ENCODE results near the gene SLX9. TPM values are rescaled to one million over a fixed set of nuclear protein-coding genes. Genes with fewer than 3 reads are reported as not detected.

SLX9 gene
- total RNA-seq, 5 donors from 2014 or later (not counting 1 experiment from before 2014, with no cell fraction given): 16.7 to 32.2 (median 26.7) TPM

GRCh38 chr21:44987301-44987885, 47.6 kb downstream of the SLX9 start:
- POLR2A ChIA-PET: no interaction called here
- H3K4me3 ChIP-seq (ENCODE audit: control insufficient read depth in 1 of 2, extremely low read depth in 1 of 2, low read length in 1 of 2): no peak overlapping the region
- Mint-ChIP-seq H3K4me1 (no peaks in the 10 kb centered on the region), H3K36me3 (no peaks in the 10 kb centered on the region), H3K27me3 (no peaks in the 10 kb centered on the region), H3K9me3 (no peaks in the 10 kb centered on the region), H3K4me3 (no peak overlapping the region), H3K27ac (no peak overlapping the region)
- no peaks in the 10 kb centered on the region for H3K4me1 ChIP-seq (ENCODE audit: control insufficient read depth in 1 of 2, extremely low read depth in 1 of 2, insufficient read depth in 2 of 2, low read length in 2 of 2)
- CTCF ChIA-PET: no interaction called here
- WGBS (ENCODE audit: insufficient coverage): 78% methylated on average over 19 of the region's 23 CpGs
- no peaks in the 10 kb centered on the region for H3K9me3 ChIP-seq
- ATAC-seq (replicated peaks in 1 of 4) (no peak), DNase-seq (no peak)
- no peaks in the 10 kb centered on the region for H3K36me3 ChIP-seq (ENCODE audit: control insufficient read depth in 2 of 2, extremely low read depth in 1 of 2, insufficient read depth in 1 of 2, low read length in 1 of 2)
- no peak overlapping the region for H3K27ac ChIP-seq (ENCODE audit: low read length)
- H3K27me3 ChIP-seq (replicated peaks in 1 of 2; ENCODE audit: control insufficient read depth in 2 of 2, extremely low read depth in 1 of 2, insufficient read depth in 2 of 2, low read length in 1 of 2): peaks cover 0 to 5% of the 10 kb centered on the region in 2 experiments

- Histone ChIP-seq H3K27ac (ENCODE audit: low read length) (no peak overlapping the region), H3K4me3 (ENCODE audit: control insufficient read depth in 1 of 2, extremely low read depth in 1 of 2, low read length in 1 of 2) (no peak overlapping the region), H3K27me3 (replicated peaks in 1 of 2; ENCODE audit: control insufficient read depth in 2 of 2, extremely low read depth in 1 of 2, insufficient read depth in 2 of 2, low read length in 1 of 2) (peaks cover 0 to 11% of the 10 kb centered on the region in 2 experiments), H3K9me3 (no peaks in the 10 kb centered on the region), H3K36me3 (ENCODE audit: control insufficient read depth in 2 of 2, extremely low read depth in 1 of 2, insufficient read depth in 1 of 2, low read length in 1 of 2) (no peaks in the 10 kb centered on the region), H3K4me1 (ENCODE audit: control insufficient read depth in 1 of 2, extremely low read depth in 1 of 2, insufficient read depth in 2 of 2, low read length in 2 of 2) (no peaks in the 10 kb centered on the region)
- Mint-ChIP-seq H3K27ac (no peak overlapping the region), H3K4me3 (no peak overlapping the region), H3K36me3 (no peaks in the 10 kb centered on the region), H3K27me3 (no peaks in the 10 kb centered on the region), H3K9me3 (no peaks in the 10 kb centered on the region), H3K4me1 (no peaks in the 10 kb centered on the region)
- ChIA-PET POLR2A (no interaction called here), CTCF (no interaction called here)
- ATAC-seq (replicated peaks in 1 of 4) (no peak), DNase-seq (no peak)
- WGBS (ENCODE audit: insufficient coverage): 88% methylated on average over 37 of the region's 37 CpGs
These were observed 48.2 kb downstream of the SLX9 start for GRCh38 chr21:44987886-44988606.

GRCh38 chr21:44988607-44989536, 49.0 kb downstream of the SLX9 start:
- no peak for DNase-seq
- Histone ChIP-seq H3K36me3 (ENCODE audit: control insufficient read depth in 2 of 2, extremely low read depth in 1 of 2, insufficient read depth in 1 of 2, low read length in 1 of 2) (no peaks in the 10 kb centered on the region), H3K9me3 (no peaks in the 10 kb centered on the region), H3K27me3 (replicated peaks in 1 of 2; ENCODE audit: control insufficient read depth in 2 of 2, extremely low read depth in 1 of 2, insufficient read depth in 2 of 2, low read length in 1 of 2) (peaks cover 0 to 17% of the 10 kb centered on the region in 2 experiments), H3K27ac (ENCODE audit: low read length) (no peak overlapping the region), H3K4me1 (ENCODE audit: control insufficient read depth in 1 of 2, extremely low read depth in 1 of 2, insufficient read depth in 2 of 2, low read length in 2 of 2) (no peaks in the 10 kb centered on the region), H3K4me3 (ENCODE audit: control insufficient read depth in 1 of 2, extremely low read depth in 1 of 2, low read length in 1 of 2) (no peak overlapping the region)
- Mint-ChIP-seq H3K4me1 (no peaks in the 10 kb centered on the region), H3K9me3 (no peaks in the 10 kb centered on the region), H3K4me3 (no peak overlapping the region), H3K27ac (no peak overlapping the region), H3K27me3 (no peaks in the 10 kb centered on the region), H3K36me3 (no peaks in the 10 kb centered on the region)
- ChIA-PET CTCF (no interaction called here), POLR2A (no interaction called here)
- WGBS (ENCODE audit: insufficient coverage): 89% methylated on average over 13 of the region's 20 CpGs
- no peak for ATAC-seq (replicated peaks in 1 of 4)

GRCh38 chr21:44989537-44989886, 49.7 kb downstream of the SLX9 start:
- Histone ChIP-seq H3K9me3 (no peaks in the 10 kb centered on the region), H3K27me3 (replicated peaks in 1 of 2; ENCODE audit: control insufficient read depth in 2 of 2, extremely low read depth in 1 of 2, insufficient read depth in 2 of 2, low read length in 1 of 2) (peaks cover 0 to 19% of the 10 kb centered on the region in 2 experiments), H3K27ac (ENCODE audit: low read length) (no peak overlapping the region), H3K36me3 (ENCODE audit: control insufficient read depth in 2 of 2, extremely low read depth in 1 of 2, insufficient read depth in 1 of 2, low read length in 1 of 2) (no peaks in the 10 kb centered on the region), H3K4me3 (ENCODE audit: control insufficient read depth in 1 of 2, extremely low read depth in 1 of 2, low read length in 1 of 2) (no peak overlapping the region), H3K4me1 (ENCODE audit: control insufficient read depth in 1 of 2, extremely low read depth in 1 of 2, insufficient read depth in 2 of 2, low read length in 2 of 2) (no peaks in the 10 kb centered on the region)
- H3K36me3 Mint-ChIP-seq: no peaks in the 10 kb centered on the region
- no peak overlapping the region for H3K27ac Mint-ChIP-seq
- ChIA-PET CTCF (no interaction called here), POLR2A (no interaction called here)
- no peak for DNase-seq
- no peak overlapping the region for H3K4me3 Mint-ChIP-seq
- ATAC-seq (replicated peaks in 1 of 4): no peak
- no peaks in the 10 kb centered on the region for H3K27me3 Mint-ChIP-seq
- WGBS (ENCODE audit: insufficient coverage): 28% methylated on average over 3 of the region's 8 CpGs
- H3K4me1 Mint-ChIP-seq: no peaks in the 10 kb centered on the region
- H3K9me3 Mint-ChIP-seq: no peaks in the 10 kb centered on the region

GRCh38 chr21:44989943-44990780, 50.3 kb downstream of the SLX9 start:
- ATAC-seq (replicated peaks in 1 of 4) (no peak), DNase-seq (no peak)
- Histone ChIP-seq H3K9me3 (no peaks in the 10 kb centered on the region), H3K4me3 (ENCODE audit: control insufficient read depth in 1 of 2, extremely low read depth in 1 of 2, low read length in 1 of 2) (no peak overlapping the region), H3K27me3 (replicated peaks in 1 of 2; ENCODE audit: control insufficient read depth in 2 of 2, extremely low read depth in 1 of 2, insufficient read depth in 2 of 2, low read length in 1 of 2) (peaks cover 0 to 16% of the 10 kb centered on the region in 2 experiments), H3K4me1 (ENCODE audit: control insufficient read depth in 1 of 2, extremely low read depth in 1 of 2, insufficient read depth in 2 of 2, low read length in 2 of 2) (no peaks in the 10 kb centered on the region), H3K27ac (ENCODE audit: low read length) (no peak overlapping the region), H3K36me3 (ENCODE audit: control insufficient read depth in 2 of 2, extremely low read depth in 1 of 2, insufficient read depth in 1 of 2, low read length in 1 of 2) (no peaks in the 10 kb centered on the region)
- ChIA-PET CTCF (no interaction called here), POLR2A (no interaction called here)
- 89% methylated on average over 53 of the region's 53 CpGs for WGBS (ENCODE audit: insufficient coverage)
- no peaks in the 10 kb centered on the region for H3K4me1 Mint-ChIP-seq
- H3K27me3 Mint-ChIP-seq: no peaks in the 10 kb centered on the region
- H3K9me3 Mint-ChIP-seq: no peaks in the 10 kb centered on the region
- H3K4me3 Mint-ChIP-seq: no peak overlapping the region
- H3K27ac Mint-ChIP-seq: no peak overlapping the region
- no peaks in the 10 kb centered on the region for H3K36me3 Mint-ChIP-seq

- H3K4me3 ChIP-seq (ENCODE audit: control insufficient read depth in 1 of 2, extremely low read depth in 1 of 2, low read length in 1 of 2): no peak overlapping the region
- H3K27ac ChIP-seq (ENCODE audit: low read length): no peak overlapping the region
- no peaks in the 10 kb centered on the region for H3K36me3 ChIP-seq (ENCODE audit: control insufficient read depth in 2 of 2, extremely low read depth in 1 of 2, insufficient read depth in 1 of 2, low read length in 1 of 2)
- ChIA-PET POLR2A (no interaction called here), CTCF (no interaction called here)
- peaks cover 0 to 18% of the 10 kb centered on the region in 2 experiments for H3K27me3 ChIP-seq (replicated peaks in 1 of 2; ENCODE audit: control insufficient read depth in 2 of 2, extremely low read depth in 1 of 2, insufficient read depth in 2 of 2, low read length in 1 of 2)
- ATAC-seq (replicated peaks in 1 of 4) (no peak), DNase-seq (no peak)
- no peaks in the 10 kb centered on the region for H3K9me3 ChIP-seq
- no peaks in the 10 kb centered on the region for H3K4me1 ChIP-seq (ENCODE audit: control insufficient read depth in 1 of 2, extremely low read depth in 1 of 2, insufficient read depth in 2 of 2, low read length in 2 of 2)
- H3K4me3 Mint-ChIP-seq: no peak overlapping the region
- WGBS (ENCODE audit: insufficient coverage): 85% methylated on average over 13 of the region's 13 CpGs
- no peak overlapping the region for H3K27ac Mint-ChIP-seq
- H3K27me3 Mint-ChIP-seq: no peaks in the 10 kb centered on the region
- no peaks in the 10 kb centered on the region for H3K4me1 Mint-ChIP-seq
- no peaks in the 10 kb centered on the region for H3K36me3 Mint-ChIP-seq
- H3K9me3 Mint-ChIP-seq: no peaks in the 10 kb centered on the region
These were observed 51.1 kb downstream of the SLX9 start for GRCh38 chr21:44990921-44991320.
